K562 (cell line): Measurements from ENCODE around the gene PRR36. TPM values are rescaled to one million over a fixed set of nuclear protein-coding genes. Genes with fewer than 3 reads are reported as not detected.

Source experiments
- ATAC-seq: fragments of 200-7000 bp; cut with Tn5 transposase; 3 replicates; pipeline ENCODE4 v1.9.1; 2020; ENCODE audit warnings: moderate library complexity
- BruUV-seq: library from RNA; stranded (reverse); fragments of 400-500 nt; replicated peaks from 2 replicates; lab custom pipeline; 2021; lab: Mats Ljungman, UMichigan
- CTCF ChIA-PET: fragments of 300-600 bp; formaldehyde crosslinking; extraction: SDS; loops from one replicate; lab custom pipeline; 2021; ENCODE audit warnings: low intra/inter-chr PET ratio; lab: Yijun Ruan, JAX
- POLR2A ChIA-PET: fragments of 300-600, 350-650 bp; sonication (Branson Sonifier 250); formaldehyde crosslinking; extraction: SDS; loops from one replicate; lab custom pipeline; 2021; ENCODE audit warnings: antibody characterized with exemption, inconsistent platforms; lab: Yijun Ruan, JAX
- DNase-seq, 4 experiments: peaks; one replicate each; pipeline versions ENCODE4 v3.0.0 to v3.0.0-alpha.2; 2011 to 2018; ENCODE audit warnings: low spot score in 3 of 4, mixed read lengths in 3 of 4; ENCODE audit errors: extremely low read depth in 1 of 4
- FAIRE-seq: peaks from 2 replicates; lab custom pipeline; 2011; peaks lifted over from hg19 to GRCh38; lab: Jason Lieb, UNC
- H2AFZ ChIP-seq: 2 replicates; pipeline ENCODE4 v1.6.0; 2011; ENCODE audit warnings: low read depth, low read length, control low read depth, inconsistent platforms
- H3K27ac ChIP-seq: fragments of 200-600 bp; 3 replicates; pipeline ENCODE4 v1.8.0; 2011; ENCODE audit warnings: low read depth, mild to moderate bottlenecking, control low read depth, inconsistent platforms, low read length, moderate library complexity, mixed read lengths; ENCODE audit errors: extremely low read depth
- H3K27me3 ChIP-seq, 2 experiments: fragments of 300-600 bp in 1 of 2; 2 replicates in 1 of 2; 3 replicates in 1 of 2; pipeline versions ENCODE4 v1.6.0 to v1.8.0; 2011; ENCODE audit warnings: inconsistent platforms in 2 of 2, low read length in 2 of 2, mild to moderate bottlenecking in 1 of 2, mixed read lengths in 1 of 2, moderate library complexity in 1 of 2; ENCODE audit not compliant: control insufficient read depth in 2 of 2, insufficient read depth in 2 of 2
- H3K36me3 ChIP-seq: fragments of 300-600 bp; 3 replicates; pipeline ENCODE4 v1.8.0; 2011; ENCODE audit warnings: mild to moderate bottlenecking, low read length, inconsistent platforms; ENCODE audit not compliant: control insufficient read depth, insufficient read depth
- H3K4me1 ChIP-seq, 2 experiments: fragments of 200-600 bp in 1 of 2; replicated peaks in 1 of 2; 2 replicates in 1 of 2; 3 replicates in 1 of 2; pipeline versions ENCODE4 v1.5.1 to v1.8.0; 2011; ENCODE audit warnings: inconsistent platforms in 2 of 2, low read length in 2 of 2, mild to moderate bottlenecking in 1 of 2, mixed read lengths in 1 of 2, moderate library complexity in 1 of 2; ENCODE audit not compliant: control insufficient read depth in 2 of 2, insufficient read depth in 2 of 2
- H3K4me2 ChIP-seq: 2 replicates; pipeline ENCODE4 v1.6.1; 2011; ENCODE audit warnings: low read length, control low read depth, inconsistent platforms, mixed read lengths; ENCODE audit not compliant: insufficient read depth
- H3K4me3 ChIP-seq: fragments of 200-600 bp; sonication (generic), shearing (Covaris generic); 2 replicates; pipeline ENCODE4 v1.5.1; 2016; ENCODE audit warnings: control low read depth, inconsistent platforms
- H3K79me2 ChIP-seq: fragments of 200-600 bp; 3 replicates; pipeline ENCODE4 v1.8.0; 2011; ENCODE audit warnings: low read length, inconsistent platforms; ENCODE audit not compliant: control insufficient read depth, insufficient read depth
- H3K9ac ChIP-seq, 2 experiments: 2 replicates each; pipeline versions ENCODE4 v1.6.0 to v1.6.1; 2011; ENCODE audit warnings: low read depth in 2 of 2, low read length in 2 of 2, control low read depth in 1 of 2, inconsistent platforms in 1 of 2, mild to moderate bottlenecking in 1 of 2, mixed read lengths in 1 of 2; ENCODE audit not compliant: insufficient read depth in 1 of 2
- H3K9me1 ChIP-seq: one replicate; pipeline ENCODE4 v1.6.0; 2011; ENCODE audit warnings: inconsistent platforms, mild to moderate bottlenecking, low read length, moderate library complexity; ENCODE audit not compliant: control insufficient read depth, insufficient read depth
- H3K9me3 ChIP-seq: replicated peaks from 2 replicates; pipeline ENCODE4 v1.5.1; 2011; ENCODE audit warnings: low read depth, low read length, inconsistent platforms; ENCODE audit not compliant: control insufficient read depth, insufficient read depth
- H4K20me1 ChIP-seq: replicated peaks from 2 replicates; pipeline ENCODE4 v1.6.1; 2011; ENCODE audit warnings: low read length, inconsistent platforms, mixed read lengths; ENCODE audit not compliant: control insufficient read depth, insufficient read depth
- CSDE1 ChIP-seq, 2 experiments: fragments of 450-650 bp; IDR thresholded peaks; 2 replicates each; pipeline ENCODE4 v1.6.1; 2016; ENCODE audit warnings: mild to moderate bottlenecking in 1 of 2
- HDAC6 ChIP-seq: IDR thresholded peaks from 2 replicates; pipeline ENCODE4 v1.6.1; 2012; ENCODE audit warnings: low read depth, mild to moderate bottlenecking, control low read depth, inconsistent platforms, low read length, moderate library complexity
- NFIC ChIP-seq: fragments of 450-650 bp; IDR thresholded peaks from 2 replicates; pipeline ENCODE4 v1.6.1; 2017; ENCODE audit warnings: mild to moderate bottlenecking, inconsistent platforms
- POLR2G ChIP-seq: fragments of 200-400 bp; formaldehyde crosslinking; IDR thresholded peaks from 2 replicates; pipeline ENCODE4 v1.6.1; 2017; ENCODE audit warnings: low read depth, mild to moderate bottlenecking, antibody characterized with exemption, low read length, moderate library complexity
- SIRT6 ChIP-seq: IDR thresholded peaks from one replicate; pipeline ENCODE4 v1.6.1; 2012; ENCODE audit warnings: low read depth, mild to moderate bottlenecking, control low read depth, inconsistent platforms, low read length, moderate library complexity
- U2AF1 ChIP-seq: fragments of 200-400 bp; formaldehyde crosslinking; optimal IDR thresholded peaks from 2 replicates; pipeline ENCODE3; 2017; ENCODE audit warnings: mild to moderate bottlenecking, low read depth, low read length, moderate library complexity
- ZNF143 ChIP-seq: sonication (generic); formaldehyde crosslinking; IDR thresholded peaks from 2 replicates; pipeline ENCODE4 v1.9.0; 2022; ENCODE audit warnings: mild to moderate bottlenecking, missing genetic modification reagents
- WGBS: fragments of 100-300 bp; shearing (Covaris generic); methylation state at CpG from one replicate; pipeline ENCODE4 v1.1.6; 2016; ENCODE audit warnings: low coverage, mixed read lengths; ENCODE audit not compliant: insufficient coverage; ENCODE audit errors: missing lambda C conversion rate; 5-methylcytosine and 5-hydroxymethylcytosine counted together
- in situ Hi-C: fragments of 300-500 bp; cut with MboI; formaldehyde crosslinking; loops from 4 replicates; pipeline ENCODE4 v1.15.0; 2018; ENCODE audit warnings: inconsistent platforms, mixed read lengths
- intact Hi-C: fragments of 100-400 bp; cut with micrococcal nuclease; formaldehyde crosslinking; loops from 2 replicates; pipeline ENCODE4 v1.14.2; 2022
- polyA plus RNA-seq, 8 experiments: library from polyadenylated mRNA; depleted of rRNA in 4 of 8; stranded (reverse) in 5 of 8; unstranded in 3 of 8; fragments of >200 nt; fragmentation: Nextera tagmentation in 2 of 8; fragmentation: Illumina TruSeq in 1 of 8; extraction: Ambion mirVana in 2 of 8; extraction: Trizol in 1 of 8; gene quantifications; 2 replicates each; pipeline versions ENCODE4 v1.2.1 to v1.2.3, GENCODE V29; 2011 to 2014; ENCODE audit warnings: inconsistent platforms in 1 of 8, missing spikeins in 1 of 8
- total RNA-seq, 7 experiments: library from RNA; depleted of rRNA in 6 of 7; stranded (reverse); fragments of >200 nt in 6 of 7; fragmentation: Illumina TruSeq in 2 of 7; extraction: Trizol in 2 of 7; gene quantifications; 2 replicates each; pipeline versions ENCODE4 v1.2.1 to v1.2.3, GENCODE V29; 2011 to 2021; ENCODE audit warnings: low replicate concordance in 1 of 7
- TF ChIP-seq, protein P1 (sequence below): sonication (generic); formaldehyde crosslinking; IDR thresholded peaks from 2 replicates; pipeline ENCODE4 v1.9.0; 2022; ENCODE audit warnings: mild to moderate bottlenecking, missing genetic modification reagents
- TF ChIP-seq, protein P2 (sequence below), 2 experiments: IDR thresholded peaks in 1 of 2; conservative IDR thresholded peaks in 1 of 2; 2 replicates each; pipeline ENCODE4 v1.6.1; 2016; ENCODE audit warnings: low read depth in 2 of 2, mild to moderate bottlenecking in 1 of 2, missing compliant biosample characterization in 1 of 2, missing genetic modification characterization in 1 of 2, moderate library complexity in 1 of 2

PRR36 gene
- total and polyA plus RNA-seq, 9 of the 15 experiments (the other 6 are each of a cell fraction or from before 2014, with no cell fraction given) = 0.05 to 0.42 (median 0.06) TPM; not detected in 6

DNA sequence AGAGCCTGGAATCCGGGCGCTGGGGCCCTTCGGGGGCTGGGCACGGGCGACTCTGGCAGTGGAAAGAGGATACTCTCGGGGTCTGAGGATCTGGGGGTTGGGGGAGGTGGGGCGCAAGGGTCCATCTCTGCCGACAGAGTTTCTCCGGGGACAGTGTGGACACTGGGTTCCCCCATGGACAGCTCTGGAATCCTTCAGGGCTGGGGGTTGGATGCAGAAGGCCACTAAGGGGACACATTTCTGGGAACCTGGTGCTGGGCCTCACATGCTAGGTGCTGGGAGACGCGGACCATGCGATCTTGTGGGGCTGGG, 42.7 kb upstream of the PRR36 start:
- Histone ChIP-seq H3K27ac (no peak overlapping the region), H4K20me1 (peaks cover 6% of the 10 kb centered on the region; the same call in 1 of the 2 replicates), H3K27me3 (no peaks in the 10 kb centered on the region), H3K36me3 (peaks cover 16% of the 10 kb centered on the region; the same call in 1 of the 3 replicates), H3K4me3 (no peak overlapping the region), H3K4me2 (no peak overlapping the region), H3K79me2 (peaks cover 14% of the 10 kb centered on the region), H3K9ac (no peak overlapping the region), H3K4me1 (peaks cover 9 to 70% of the 10 kb centered on the region in 2 experiments), H3K9me3 (no peaks in the 10 kb centered on the region), H3K9me1 (no peaks in the 10 kb centered on the region), H2AFZ (no peak overlapping the region)
- TF ChIP-seq POLR2G = peak; percentile 11; the same call in 1 of the 2 replicates
- TF ChIP-seq, protein P1, sequence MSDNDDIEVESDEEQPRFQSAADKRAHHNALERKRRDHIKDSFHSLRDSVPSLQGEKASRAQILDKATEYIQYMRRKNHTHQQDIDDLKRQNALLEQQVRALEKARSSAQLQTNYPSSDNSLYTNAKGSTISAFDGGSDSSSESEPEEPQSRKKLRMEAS (CRISPR knock-in tag) = no peak
- in situ Hi-C loops (no loop called here), intact Hi-C loops (no loop called here)
- FAIRE-seq = no peak
- POLR2A ChIA-PET = interaction anchor here (0.5 kb wide), 1 partner anchor 44 kb away, joined by 3 read pairs; no protein-coding TSS in a partner anchor
- no peak for DNase-seq
- WGBS = 92% methylated on average over 7 of the region's 12 CpGs
- no TSS peak for BruUV-seq
- no peak for ATAC-seq
- CTCF ChIA-PET = no interaction called here

DNA sequence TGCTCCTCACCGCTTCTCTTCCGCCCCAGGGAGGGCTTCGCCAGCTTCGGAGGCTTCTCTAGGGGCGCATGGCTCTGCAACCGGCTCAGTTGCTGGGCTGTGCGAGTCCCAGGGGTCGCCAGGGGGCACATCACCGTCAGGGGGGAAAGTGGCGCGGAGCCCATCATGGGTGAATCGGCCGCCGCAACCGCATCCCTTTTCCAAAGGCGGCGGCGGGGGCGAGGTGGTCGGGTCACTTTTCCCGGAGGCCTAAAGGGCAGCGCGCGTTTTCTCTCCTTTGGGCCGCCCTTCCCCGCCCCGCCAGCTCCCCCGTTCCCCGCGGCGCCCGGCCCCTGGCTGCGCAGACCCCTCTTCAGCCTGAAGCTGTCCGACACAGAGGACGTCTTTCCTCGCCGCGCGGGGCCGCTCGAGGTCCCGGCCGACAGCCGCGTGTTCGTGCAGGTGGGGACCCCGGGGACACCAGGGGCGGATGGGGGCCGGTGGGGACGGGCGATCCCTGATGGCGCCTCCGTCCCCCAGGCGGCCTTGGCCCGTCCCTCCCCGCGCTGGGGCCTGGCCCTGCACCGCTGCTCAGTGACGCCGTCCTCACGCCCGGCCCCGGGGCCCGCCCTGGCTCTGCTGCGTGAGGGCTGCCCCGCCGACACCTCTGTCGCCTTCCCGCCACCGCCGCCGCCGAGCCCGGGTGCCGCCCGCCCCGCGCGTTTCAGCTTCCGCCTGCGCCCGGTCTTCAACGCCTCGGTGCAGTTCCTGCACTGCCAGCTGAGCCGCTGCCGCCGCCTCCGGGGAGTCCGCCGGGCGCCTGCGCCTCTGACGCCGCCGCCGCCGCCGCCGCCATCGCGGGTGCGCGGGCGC, 42.1 kb upstream of the PRR36 start:
- Histone ChIP-seq H3K4me3 (no peak overlapping the region), H4K20me1 (peaks cover 5% of the 10 kb centered on the region; the same call in 1 of the 2 replicates), H3K27ac (no peak overlapping the region), H3K36me3 (peaks cover 20% of the 10 kb centered on the region; the same call in 1 of the 3 replicates), H3K9me3 (no peaks in the 10 kb centered on the region), H3K79me2 (peaks cover 14% of the 10 kb centered on the region), H3K4me2 (no peak overlapping the region), H3K27me3 (no peaks in the 10 kb centered on the region), H3K9me1 (no peaks in the 10 kb centered on the region), H3K9ac (no peak overlapping the region), H2AFZ (no peak overlapping the region), H3K4me1 (peaks cover 9 to 70% of the 10 kb centered on the region in 2 experiments)
- FAIRE-seq = no peak
- intact Hi-C loops (no loop called here), in situ Hi-C loops (no loop called here)
- WGBS = 84% methylated on average over 11 of the region's 104 CpGs
- no peak for DNase-seq
- POLR2A ChIA-PET = interaction anchor here (0.6 to 1.7 kb wide), 2 partner anchors 13 to 88 kb away, joined by 3 to 5 read pairs; partner anchors contain the start of gene MAP2K7
- ATAC-seq = no peak
- CTCF ChIA-PET = no interaction called here
- no TSS peak for BruUV-seq
- TF ChIP-seq HDAC6 (no peak), SIRT6 (no peak), CSDE1 (IDR thresholded peaks at IDR 0.05) (no peak), NFIC (no peak), U2AF1 (no peak), ZNF143 (no peak)
- TF ChIP-seq, protein P2, sequence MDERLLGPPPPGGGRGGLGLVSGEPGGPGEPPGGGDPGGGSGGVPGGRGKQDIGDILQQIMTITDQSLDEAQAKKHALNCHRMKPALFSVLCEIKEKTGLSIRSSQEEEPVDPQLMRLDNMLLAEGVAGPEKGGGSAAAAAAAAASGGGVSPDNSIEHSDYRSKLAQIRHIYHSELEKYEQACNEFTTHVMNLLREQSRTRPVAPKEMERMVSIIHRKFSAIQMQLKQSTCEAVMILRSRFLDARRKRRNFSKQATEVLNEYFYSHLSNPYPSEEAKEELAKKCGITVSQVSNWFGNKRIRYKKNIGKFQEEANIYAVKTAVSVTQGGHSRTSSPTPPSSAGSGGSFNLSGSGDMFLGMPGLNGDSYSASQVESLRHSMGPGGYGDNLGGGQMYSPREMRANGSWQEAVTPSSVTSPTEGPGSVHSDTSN (CRISPR knock-in tag; IDR thresholded peaks at IDR 0.05; ENCODE audit: low read depth) = no peak
- TF ChIP-seq, protein P2 (tag; conservative IDR thresholded peaks at IDR 0.05; ENCODE audit: low read depth) = no peak
